ENCODE data around the gene CRIP1. TPM values are rescaled to one million over a fixed set of nuclear protein-coding genes. Genes with fewer than 3 reads are reported as not detected.

CRIP1 gene
- total RNA-seq, 1 donor from 2014 or later: 29.5 TPM

GRCh38 chr14:105503935-105504692 lies 17.4 kb downstream of the CRIP1 start:
- H3K79me2 ChIP-seq (ENCODE audit: insufficient read depth, low read length): no peaks in the 10 kb centered on the region
- H3K36me3 ChIP-seq (ENCODE audit: insufficient read depth, low read length): no peaks in the 10 kb centered on the region
- no peaks in the 10 kb centered on the region for H4K20me1 ChIP-seq (ENCODE audit: insufficient read depth, low read length)
- TF ChIP-seq CTCF (IDR thresholded peaks at IDR 0.05; ENCODE audit: insufficient read depth, low read depth, low read length) (no peak), EZH2 (IDR thresholded peaks at IDR 0.05; ENCODE audit: insufficient read depth, low read length) (no peak)
- no peak overlapping the region for H3K4me3 ChIP-seq (ENCODE audit: insufficient read depth, low read depth, low read length)
- DNase-seq (ENCODE audit: low read depth) (no peak), FAIRE-seq (no peak)
- H3K27me3 Mint-ChIP-seq (ENCODE audit: low read depth, unreplicated experiment): peaks cover 23% of the 10 kb centered on the region
- no peak overlapping the region for H3K4me2 ChIP-seq (ENCODE audit: low read length)
- no peak overlapping the region for H3K9ac ChIP-seq (ENCODE audit: low read length)
- H3K4me1 ChIP-seq (ENCODE audit: insufficient read depth, low read length): no peaks in the 10 kb centered on the region
- H3K4me3 Mint-ChIP-seq (ENCODE audit: unreplicated experiment): no peak overlapping the region
- H3K9me3 Mint-ChIP-seq (ENCODE audit: unreplicated experiment): peaks cover 2% of the 10 kb centered on the region
- H3K27me3 ChIP-seq (ENCODE audit: insufficient read depth, low read length): no peaks in the 10 kb centered on the region
- no peak overlapping the region for H2AFZ ChIP-seq (ENCODE audit: low read depth, low read length)
- H3K9me3 ChIP-seq (ENCODE audit: insufficient read depth, low read depth, low read length): no peaks in the 10 kb centered on the region
- no peak overlapping the region for H3K27ac Mint-ChIP-seq (ENCODE audit: unreplicated experiment)
- no peak overlapping the region for H3K27ac ChIP-seq (ENCODE audit: low read depth, low read length)
- no peaks in the 10 kb centered on the region for H3K36me3 Mint-ChIP-seq (ENCODE audit: low read depth, unreplicated experiment)
- H3K4me1 Mint-ChIP-seq (ENCODE audit: low read depth, unreplicated experiment): no peaks in the 10 kb centered on the region

- no peak overlapping the region for H3K4me2 ChIP-seq (ENCODE audit: low read length)
- no peaks in the 10 kb centered on the region for H3K79me2 ChIP-seq (ENCODE audit: insufficient read depth, low read length)
- Mint-ChIP-seq H3K36me3 (ENCODE audit: low read depth, unreplicated experiment) (no peaks in the 10 kb centered on the region), H3K27ac (ENCODE audit: unreplicated experiment) (no peak overlapping the region), H3K27me3 (ENCODE audit: low read depth, unreplicated experiment) (peaks cover 26% of the 10 kb centered on the region), H3K4me3 (ENCODE audit: unreplicated experiment) (no peak overlapping the region), H3K9me3 (ENCODE audit: unreplicated experiment) (peaks cover 2% of the 10 kb centered on the region), H3K4me1 (ENCODE audit: low read depth, unreplicated experiment) (no peaks in the 10 kb centered on the region)
- H3K4me3 ChIP-seq (ENCODE audit: insufficient read depth, low read depth, low read length): no peak overlapping the region
- no peaks in the 10 kb centered on the region for H3K9me3 ChIP-seq (ENCODE audit: insufficient read depth, low read depth, low read length)
- no peak overlapping the region for H3K27ac ChIP-seq (ENCODE audit: low read depth, low read length)
- no peaks in the 10 kb centered on the region for H3K27me3 ChIP-seq (ENCODE audit: insufficient read depth, low read length)
- DNase-seq (ENCODE audit: low read depth) (no peak), FAIRE-seq (no peak)
- no peaks in the 10 kb centered on the region for H3K4me1 ChIP-seq (ENCODE audit: insufficient read depth, low read length)
- no peaks in the 10 kb centered on the region for H4K20me1 ChIP-seq (ENCODE audit: insufficient read depth, low read length)
- TF ChIP-seq EZH2 (IDR thresholded peaks at IDR 0.05; ENCODE audit: insufficient read depth, low read length): no peak
- no peak overlapping the region for H3K9ac ChIP-seq (ENCODE audit: low read length)
- H3K36me3 ChIP-seq (ENCODE audit: insufficient read depth, low read length): no peaks in the 10 kb centered on the region
- H2AFZ ChIP-seq (ENCODE audit: low read depth, low read length): no peak overlapping the region
Measured at GRCh38 chr14:105505101-105505500, 18.4 kb downstream of the CRIP1 start.

DNA sequence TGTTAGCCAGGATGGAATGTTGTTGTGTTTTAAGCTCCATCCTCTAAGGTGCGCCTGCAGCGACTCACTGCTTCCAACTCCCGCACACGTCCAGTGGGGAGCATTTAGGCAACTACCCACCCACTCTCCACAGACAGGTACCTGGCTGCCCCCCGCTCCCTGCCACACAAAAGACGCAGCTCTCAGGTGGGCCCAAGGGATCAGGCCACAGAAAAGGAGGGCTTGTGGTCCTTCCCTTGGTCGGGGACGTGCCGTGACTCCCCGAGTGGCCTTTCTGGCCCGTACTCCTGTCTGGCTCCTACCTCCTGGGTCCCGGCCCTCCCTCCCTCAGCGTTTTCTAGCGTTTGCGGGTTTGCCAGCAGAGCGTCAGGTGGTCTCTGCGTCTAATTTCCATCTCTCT lies 20.6 kb downstream of the CRIP1 start:
- Histone ChIP-seq H3K4me3 (ENCODE audit: insufficient read depth, low read depth, low read length) (no peak overlapping the region), H2AFZ (ENCODE audit: low read depth, low read length) (no peak overlapping the region), H3K4me2 (ENCODE audit: low read length) (no peak overlapping the region), H3K27ac (ENCODE audit: low read depth, low read length) (no peak overlapping the region), H3K9ac (ENCODE audit: low read length) (no peak overlapping the region), H3K79me2 (ENCODE audit: insufficient read depth, low read length) (no peaks in the 10 kb centered on the region), H4K20me1 (ENCODE audit: insufficient read depth, low read length) (no peaks in the 10 kb centered on the region), H3K27me3 (ENCODE audit: insufficient read depth, low read length) (peaks cover 9% of the 10 kb centered on the region), H3K4me1 (ENCODE audit: insufficient read depth, low read length) (no peaks in the 10 kb centered on the region), H3K9me3 (ENCODE audit: insufficient read depth, low read depth, low read length) (no peaks in the 10 kb centered on the region), H3K36me3 (ENCODE audit: insufficient read depth, low read length) (no peaks in the 10 kb centered on the region)
- DNase-seq (ENCODE audit: low read depth): no peak
- H3K4me3 Mint-ChIP-seq (ENCODE audit: unreplicated experiment): no peak overlapping the region
- H3K9me3 Mint-ChIP-seq (ENCODE audit: unreplicated experiment): peaks cover 2% of the 10 kb centered on the region
- H3K36me3 Mint-ChIP-seq (ENCODE audit: low read depth, unreplicated experiment): no peaks in the 10 kb centered on the region
- TF ChIP-seq CTCF (IDR thresholded peaks at IDR 0.05; ENCODE audit: insufficient read depth, low read depth, low read length): no peak
- no peak for TF ChIP-seq EZH2 (IDR thresholded peaks at IDR 0.05; ENCODE audit: insufficient read depth, low read length)
- H3K27ac Mint-ChIP-seq (ENCODE audit: unreplicated experiment): no peak overlapping the region
- peaks cover 39% of the 10 kb centered on the region for H3K27me3 Mint-ChIP-seq (ENCODE audit: low read depth, unreplicated experiment)
- FAIRE-seq: no peak
- no peaks in the 10 kb centered on the region for H3K4me1 Mint-ChIP-seq (ENCODE audit: low read depth, unreplicated experiment)
